CD4-positive, alpha-beta T cell treated with Interleukin-4 for 4 hours (primary cell): Measurements from ENCODE around the gene UBA5.
"Not testable (repeated sequence)": the region's sequence is repeated elsewhere in the genome, so short reads cannot be mapped to it uniquely, and the experiment has no call there.

Source experiments
- DNase-seq: peaks from one replicate; pipeline ENCODE4 v3.0.0-alpha.2; 2020

The UBA5 gene

DNA sequence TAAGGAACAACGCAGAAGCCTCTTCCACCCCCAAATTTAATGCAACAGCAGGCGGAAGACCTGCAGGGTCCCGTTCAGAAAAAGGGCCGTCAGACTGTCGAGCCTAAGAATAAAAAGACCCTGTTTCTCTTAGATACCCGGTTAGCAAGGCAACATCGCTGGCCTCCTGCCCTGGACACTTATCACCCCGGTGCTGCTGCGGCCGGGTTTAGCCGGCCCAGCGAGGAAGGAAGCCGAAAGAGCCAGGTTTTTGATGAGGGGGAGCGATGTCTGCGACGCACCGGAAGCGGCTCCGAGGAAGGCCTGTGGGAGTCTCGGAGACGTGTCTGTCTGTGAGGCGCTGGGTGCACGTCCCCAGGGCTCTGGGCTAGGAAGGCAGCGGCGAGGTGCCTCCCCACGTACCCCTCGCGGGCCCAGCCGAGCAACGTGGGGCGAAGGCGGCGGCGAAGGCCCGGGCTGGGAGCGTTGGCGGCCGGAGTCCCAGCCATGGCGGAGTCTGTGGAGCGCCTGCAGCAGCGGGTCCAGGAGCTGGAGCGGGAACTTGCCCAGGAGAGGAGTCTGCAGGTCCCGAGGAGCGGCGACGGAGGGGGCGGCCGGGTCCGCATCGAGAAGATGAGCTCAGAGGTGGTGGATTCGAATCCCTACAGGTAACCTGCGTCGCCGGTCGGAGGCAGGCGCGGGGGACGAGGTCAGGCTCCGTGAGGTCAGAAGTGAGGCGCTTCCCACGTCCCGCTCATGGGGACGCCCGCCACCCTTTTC lies at the start of gene UBA5:
Gene UBA5 (plus strand): TSS at position 278 of the 759 bp plus-strand sequence. CDS start 209 bp downstream, at position 487.
- DNase-seq = peak; percentile 64

DNA sequence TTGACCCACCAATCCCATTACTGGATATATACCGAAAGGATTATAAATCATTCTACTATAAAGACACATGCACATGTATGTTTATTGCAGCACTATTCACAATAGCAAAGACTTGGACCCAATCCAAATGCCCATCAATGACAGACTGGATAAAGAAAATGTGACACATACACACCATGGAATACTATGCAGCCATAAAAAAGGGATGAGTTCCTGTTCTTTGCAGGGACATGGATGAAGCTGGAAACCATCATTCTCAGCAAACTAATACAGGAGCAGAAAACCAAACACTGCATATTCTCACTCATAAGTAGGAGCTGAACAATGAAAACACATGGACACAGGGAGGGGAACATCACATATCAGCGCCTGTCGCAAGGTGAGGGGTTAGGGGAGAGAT lies 44.8 kb upstream of the UBA5 start:
- DNase-seq = not testable (repeated sequence)

DNA sequence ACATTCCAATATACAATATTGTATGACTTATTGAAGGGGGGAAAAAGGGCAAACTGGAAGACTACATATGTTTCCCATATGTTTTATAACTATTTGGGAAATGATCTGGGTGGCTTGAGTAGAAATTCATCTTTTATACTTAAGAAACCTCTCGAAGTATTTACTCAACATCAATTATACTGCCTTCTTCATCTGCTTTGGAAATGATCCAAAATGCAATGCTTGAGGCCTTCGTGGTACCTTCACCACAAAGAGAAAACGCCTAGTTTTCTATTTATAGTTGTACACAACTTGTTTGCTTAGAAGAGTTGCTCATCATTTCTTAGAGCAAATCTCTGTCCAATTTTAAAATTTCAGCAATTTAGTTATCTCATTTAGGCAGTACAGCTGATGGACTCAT lies 44.2 kb upstream of the UBA5 start:
- no peak for DNase-seq

DNA sequence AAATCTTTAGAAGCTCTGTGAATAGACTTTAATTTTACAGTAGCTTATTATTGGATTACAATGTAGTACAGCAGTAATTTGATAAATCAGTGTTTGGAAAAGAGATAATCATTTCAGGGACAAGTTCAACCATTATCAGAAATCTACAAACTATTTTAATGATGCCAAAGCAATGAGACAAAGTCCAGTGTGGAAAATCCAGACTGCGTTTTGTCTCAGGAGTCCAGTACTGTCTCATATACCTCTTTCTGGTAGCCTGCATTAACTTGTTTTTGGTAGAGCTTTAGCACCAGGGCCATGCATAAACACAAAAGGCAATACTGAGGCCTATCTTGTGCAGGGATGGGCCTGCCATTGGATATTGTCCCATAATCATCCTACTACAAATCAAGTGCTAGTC lies 43.3 kb upstream of the UBA5 start:
- DNase-seq = no peak

DNA sequence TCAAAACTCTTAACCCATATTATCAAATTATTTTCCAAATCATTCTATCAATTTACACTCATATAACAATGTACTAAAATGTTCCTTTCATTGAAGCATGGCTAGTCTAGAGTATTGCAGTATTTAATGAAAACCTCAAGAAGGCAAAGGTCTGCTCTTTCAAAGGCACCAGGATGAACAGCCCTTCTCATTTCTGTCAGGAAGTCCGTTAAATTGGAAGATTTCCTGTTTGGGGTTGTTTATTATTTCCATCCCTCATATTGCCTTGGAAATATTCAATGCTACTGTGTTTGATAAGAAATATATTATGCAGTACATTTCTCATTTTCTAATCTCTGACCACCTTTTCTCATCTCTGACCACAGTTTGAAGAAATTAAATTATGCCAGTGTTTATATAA lies 38.0 kb upstream of the UBA5 start:
- DNase-seq = no peak

DNA sequence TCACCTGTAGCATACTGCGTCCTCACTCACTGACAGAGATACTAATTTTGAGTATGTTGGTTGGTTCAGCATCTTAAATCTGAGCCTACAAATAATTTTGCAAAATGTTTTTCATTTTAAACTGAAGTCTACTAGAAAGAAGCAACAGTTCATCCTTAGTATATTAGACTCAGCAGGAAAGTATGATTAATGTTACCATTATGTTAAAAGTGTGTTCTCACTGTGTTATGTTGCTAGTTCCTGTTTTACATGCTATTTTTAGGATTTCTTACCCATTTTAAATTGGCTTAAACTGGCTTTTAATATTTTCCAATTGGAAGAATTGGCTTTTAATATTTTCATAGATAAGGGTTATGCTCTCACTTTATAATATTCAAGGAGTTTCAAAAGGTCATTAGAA lies 37.4 kb upstream of the UBA5 start:
- DNase-seq = no peak

DNA sequence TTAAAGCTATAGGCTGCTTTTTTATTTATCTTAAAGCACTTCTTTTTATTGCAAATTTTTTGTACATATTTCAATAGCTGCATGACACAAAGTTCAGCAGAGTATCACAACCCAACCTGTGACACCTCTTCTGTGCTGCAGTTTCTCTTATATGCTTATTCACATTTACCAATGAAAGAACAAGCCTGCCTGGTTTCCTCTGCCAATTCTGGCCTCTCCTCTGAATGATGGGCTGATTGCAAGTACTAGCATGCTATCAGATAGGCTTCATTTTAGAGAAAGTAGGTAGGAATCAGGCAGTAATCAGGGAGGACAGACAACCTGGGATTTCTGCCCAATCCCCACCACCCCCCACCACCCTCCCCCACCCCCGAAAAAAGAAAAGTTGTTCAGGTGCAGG lies 36.5 kb upstream of the UBA5 start:
- no peak for DNase-seq

DNA sequence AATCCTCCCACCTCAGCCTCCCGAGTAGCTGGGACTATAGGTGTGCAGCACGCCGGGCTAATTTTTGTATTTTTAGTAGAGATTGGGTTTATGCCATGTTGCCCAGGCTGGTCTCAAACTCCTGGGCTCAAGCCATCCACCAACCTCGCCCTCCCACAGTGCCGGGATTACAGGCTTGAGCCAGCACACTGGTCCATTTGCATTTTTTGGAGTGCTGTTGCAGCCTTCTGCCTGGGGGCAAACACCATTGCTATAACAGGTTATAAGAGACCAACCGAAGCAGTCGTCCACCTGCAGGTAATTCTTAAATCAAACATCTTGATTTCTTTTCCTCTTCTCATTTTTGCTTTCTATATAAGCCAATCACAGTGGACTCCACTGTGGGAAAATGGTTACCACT lies 35.3 kb upstream of the UBA5 start:
- no peak for DNase-seq

DNA sequence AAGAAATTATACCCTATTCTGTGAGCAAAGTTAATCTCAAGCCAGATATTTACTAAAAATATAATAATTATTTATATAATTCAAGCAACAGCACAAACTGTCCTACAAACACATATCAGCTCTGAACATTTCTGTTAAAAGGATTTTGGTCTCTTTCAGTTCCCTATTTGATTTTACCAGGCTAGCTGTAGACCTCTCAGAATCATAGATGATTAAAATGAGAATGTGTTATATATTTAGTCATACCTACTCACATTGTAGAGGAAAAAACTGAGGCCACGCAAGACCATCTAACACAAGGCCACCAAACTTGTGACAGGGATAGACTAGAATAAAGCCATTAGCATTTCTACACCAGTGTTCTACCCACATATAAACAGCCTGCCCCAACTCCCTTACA lies 34.5 kb upstream of the UBA5 start:
- no peak for DNase-seq

DNA sequence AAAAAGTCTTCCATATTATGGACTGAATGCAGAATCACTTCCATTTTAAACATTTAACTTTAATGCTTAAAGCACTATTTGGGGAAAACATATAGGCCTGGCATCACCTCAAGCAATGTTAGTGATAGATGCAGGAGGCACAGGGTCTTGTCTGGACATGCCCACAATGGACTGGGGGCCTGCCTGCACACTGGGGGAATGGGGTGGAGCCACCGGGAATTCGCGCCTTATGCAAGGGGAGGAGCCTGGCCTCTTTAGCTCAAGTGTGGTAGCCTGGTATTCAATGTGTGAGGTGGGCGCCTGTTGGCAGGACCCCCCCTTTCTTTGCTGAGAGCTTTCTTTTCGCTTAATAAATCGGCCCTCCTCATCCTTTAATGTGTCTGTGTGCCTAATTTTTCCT lies 33.2 kb upstream of the UBA5 start:
- no peak for DNase-seq

DNA sequence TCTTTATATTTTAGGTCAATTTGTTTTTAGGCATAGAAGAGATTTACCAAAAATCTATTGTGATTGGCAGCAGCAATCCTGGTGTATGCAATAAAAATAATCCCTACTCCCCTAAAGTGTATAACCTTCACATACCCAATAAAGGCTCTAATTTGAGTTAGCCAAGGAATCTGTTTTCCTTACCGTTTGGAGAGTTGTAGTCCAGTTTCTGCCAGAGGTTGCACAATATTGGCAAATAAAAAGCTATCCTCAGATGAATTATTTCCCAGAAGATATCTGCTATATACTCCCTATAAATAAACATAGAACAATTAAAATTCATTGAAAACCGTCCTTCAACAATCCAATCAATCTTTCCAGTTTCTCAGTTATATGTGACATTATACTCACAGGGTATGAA lies 32.0 kb upstream of the UBA5 start:
- DNase-seq = no peak

DNA sequence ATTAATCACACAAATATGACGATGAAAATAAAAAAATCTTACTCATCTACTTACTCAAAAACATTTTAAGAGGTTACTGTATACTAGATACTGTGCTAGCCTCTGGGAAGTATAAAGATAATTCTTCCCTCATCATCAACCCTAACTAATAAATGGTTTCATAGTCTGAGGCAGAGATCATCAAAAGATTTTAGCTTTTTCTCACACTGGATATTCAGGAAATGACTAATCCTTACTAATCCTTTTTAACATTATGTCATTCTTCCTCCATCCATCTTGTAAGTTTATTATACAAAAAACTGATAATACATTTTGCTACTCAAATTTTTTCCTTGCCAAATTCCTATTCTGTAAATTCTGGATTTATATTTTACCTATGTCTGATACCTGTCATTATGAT lies 30.2 kb upstream of the UBA5 start:
- no peak for DNase-seq

DNA sequence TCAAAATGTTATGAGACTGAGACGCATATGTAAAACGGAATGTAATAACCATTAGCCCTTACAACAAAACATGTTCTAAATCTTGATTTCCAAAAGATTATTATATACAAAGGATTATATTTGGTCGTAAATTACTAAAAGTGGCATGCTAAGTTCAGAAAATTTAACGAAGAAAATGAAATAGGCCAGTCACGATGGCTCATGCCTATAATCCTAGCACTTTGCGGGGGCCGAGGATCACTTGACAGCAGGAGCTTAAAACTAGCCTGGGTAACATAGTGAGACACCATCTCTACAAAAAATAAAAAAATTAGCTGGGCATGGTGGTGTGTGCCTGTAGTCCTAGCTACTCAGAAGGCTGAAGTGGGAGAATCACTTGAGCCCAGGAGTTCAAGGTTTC lies 29.5 kb upstream of the UBA5 start:
- no peak for DNase-seq

DNA sequence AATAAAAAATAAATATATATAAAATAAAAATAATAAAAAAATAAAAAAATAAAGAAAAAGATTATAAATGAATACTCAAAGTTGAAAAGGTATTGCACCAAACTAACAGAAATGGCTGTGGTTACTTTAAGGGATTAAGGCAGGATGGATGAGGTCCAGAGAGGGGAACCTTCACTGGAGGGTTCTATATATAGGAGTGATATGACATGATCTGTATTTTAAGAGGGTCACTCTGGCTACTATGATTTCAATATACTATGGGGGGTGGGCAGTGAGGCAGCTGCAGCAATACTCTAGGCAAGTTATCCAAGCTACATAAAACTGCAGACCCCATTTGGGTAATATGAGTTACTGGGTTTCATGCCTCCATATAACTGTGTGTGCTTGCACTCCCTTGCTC lies 25.1 kb upstream of the UBA5 start:
- no peak for DNase-seq

DNA sequence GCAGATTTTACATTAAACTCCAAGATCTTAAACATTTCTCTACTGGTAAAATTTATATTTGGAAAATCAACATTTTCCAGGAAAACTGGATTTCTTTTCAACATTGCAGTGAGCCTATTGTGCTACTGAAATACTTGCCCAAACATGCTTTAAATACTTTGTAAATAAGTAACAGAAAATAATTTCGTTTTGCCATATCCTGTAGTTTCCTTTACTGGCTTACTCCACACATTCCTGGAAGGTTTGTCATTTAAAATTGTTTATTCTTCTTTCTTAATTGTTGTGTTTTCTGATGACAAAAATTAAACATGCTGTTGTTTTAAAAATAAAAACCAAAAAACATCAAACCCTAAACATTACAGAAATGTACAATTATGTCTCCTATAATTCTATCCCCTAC lies 22.5 kb upstream of the UBA5 start:
- no peak for DNase-seq

DNA sequence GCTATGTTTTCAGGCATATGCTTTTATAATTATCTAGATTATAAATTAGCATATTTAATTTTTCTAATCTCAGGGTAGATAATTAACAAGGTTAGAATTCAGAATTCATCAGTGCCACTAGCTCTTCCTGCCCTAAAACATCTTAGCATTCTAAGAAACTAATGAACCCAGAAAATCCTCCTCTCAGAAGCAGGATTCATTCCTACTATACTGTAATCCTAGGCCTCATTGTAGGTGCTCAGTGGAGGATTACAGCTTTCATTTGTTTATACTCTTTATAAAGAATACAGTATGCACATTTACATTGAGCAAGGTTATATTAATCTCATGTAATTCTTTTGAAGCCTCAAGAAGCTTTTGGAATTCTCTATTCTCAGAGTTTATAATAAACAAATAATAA lies 21.4 kb upstream of the UBA5 start:
- DNase-seq = no peak

DNA sequence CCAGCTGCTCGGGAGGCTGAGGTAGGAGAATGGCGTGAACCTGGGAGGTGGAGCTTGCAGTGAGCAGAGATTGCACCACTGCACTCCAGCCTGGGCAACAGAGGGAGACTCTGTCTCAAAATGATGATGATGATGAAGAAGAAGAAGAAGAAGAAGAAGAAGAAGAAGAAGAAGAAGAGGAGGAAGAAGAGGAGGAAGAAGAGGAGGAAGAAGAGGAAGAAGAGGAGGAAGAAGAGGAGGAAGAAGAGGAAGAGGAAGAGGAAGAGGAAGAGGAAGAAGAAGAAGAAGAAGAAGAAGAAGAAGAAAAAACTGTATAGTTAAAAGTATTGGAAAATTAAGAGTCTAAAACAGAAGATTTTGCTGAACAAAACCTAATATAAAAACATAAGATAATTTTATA lies 18.7 kb upstream of the UBA5 start:
- DNase-seq = not testable (repeated sequence)

DNA sequence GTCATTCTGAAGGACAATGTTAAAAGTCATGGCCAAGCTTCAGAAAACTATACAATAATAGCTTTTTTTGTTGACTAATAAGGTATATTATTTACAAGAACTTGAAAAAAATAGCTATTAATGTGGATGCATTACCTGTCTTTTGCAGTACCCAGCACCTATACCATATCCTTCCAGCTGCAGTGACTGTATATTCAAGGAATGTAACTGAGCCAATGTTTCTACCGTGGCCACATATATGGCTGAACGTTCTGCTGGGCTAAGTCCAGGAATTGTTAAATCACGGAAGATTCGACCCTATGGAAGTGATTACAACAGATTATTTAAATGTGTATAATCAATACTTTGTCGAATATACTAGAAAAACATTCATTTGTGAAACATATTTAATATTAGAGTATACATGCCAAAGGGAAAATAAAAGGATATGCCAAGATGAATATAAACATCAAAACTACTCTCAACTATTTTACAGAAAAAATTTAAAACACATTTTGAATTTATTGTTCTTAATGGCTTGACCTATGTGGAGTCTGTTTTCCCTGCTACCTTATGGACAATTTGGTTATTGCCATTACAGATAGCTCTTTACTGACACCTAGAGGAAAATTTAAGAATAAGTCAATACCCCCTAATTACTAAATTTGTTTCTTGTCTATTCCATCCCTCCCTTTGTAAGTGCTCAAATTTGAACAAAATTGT lies 18.1 kb upstream of the UBA5 start:
- DNase-seq = peak; percentile 50

DNA sequence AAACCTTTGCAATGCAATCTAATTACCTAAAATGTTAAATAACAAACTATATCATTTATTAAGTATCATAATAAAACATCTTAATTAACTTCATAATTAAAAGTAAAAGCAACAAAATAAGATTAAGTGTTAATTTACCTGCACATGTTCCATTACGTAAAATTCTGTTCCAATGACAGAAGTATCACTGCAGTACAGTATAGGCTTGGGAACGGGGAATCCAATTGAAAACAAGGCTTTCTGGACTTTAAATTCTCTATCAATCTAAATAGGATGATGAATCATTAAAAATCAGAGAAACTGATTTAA lies 17.6 kb upstream of the UBA5 start:
- no peak for DNase-seq

DNA sequence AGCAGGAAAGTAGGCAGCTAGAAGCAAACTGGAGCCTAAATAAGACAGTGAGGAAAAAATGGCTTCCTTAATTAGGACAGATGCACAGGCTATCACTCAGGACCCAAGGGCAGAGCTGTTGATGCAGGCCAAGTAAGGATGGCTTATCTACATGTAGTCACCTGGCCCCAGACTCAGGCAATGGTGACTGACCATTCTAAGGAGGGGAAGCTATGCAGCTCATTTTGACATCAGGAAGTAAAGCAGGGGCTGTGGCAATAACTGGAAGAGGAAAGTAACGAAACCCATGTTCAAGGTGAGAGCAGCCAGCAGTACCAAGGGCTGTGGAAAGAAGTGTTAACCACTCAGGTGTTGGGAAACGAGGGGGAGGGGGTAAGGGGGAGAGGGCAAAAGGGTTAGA lies 16.8 kb upstream of the UBA5 start:
- no peak for DNase-seq

DNA sequence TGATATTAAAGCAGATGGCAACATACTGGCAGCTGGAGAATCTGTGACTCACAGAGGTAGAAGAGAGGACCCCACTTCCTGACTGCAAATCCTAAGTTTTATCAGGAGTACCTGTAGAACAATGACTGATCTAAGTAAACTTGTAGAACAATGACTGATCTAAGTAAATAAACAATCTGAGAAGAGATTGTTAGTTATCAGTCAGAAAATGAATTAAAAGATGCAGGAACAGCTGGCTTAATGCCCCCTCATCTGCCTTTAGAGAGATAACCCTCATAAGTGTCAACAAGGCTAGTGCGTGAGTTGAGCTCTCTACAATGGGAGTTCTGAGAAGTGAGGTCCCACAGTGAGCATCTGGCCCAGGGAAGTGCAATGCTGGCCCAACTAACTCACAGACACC lies 15.1 kb upstream of the UBA5 start:
- no peak for DNase-seq

DNA sequence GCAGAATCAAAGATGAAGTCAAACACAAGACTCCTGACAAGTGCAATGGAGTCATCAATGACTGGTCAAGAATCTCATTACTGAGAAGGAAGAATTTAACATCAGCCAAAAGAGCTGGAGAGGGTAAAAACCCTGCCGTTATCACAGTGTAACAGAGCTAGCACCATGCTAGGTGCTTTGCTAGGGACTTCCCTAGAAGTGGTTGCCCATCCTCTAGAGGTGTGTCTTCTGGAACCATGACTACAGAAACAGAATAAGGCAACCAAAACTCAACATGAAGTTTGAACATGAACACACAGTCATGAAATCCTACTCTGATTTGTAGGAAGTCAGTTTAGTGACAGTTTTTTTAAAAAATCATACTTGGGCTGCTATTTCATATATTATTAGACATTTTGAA lies 10.0 kb upstream of the UBA5 start:
- no peak for DNase-seq

DNA sequence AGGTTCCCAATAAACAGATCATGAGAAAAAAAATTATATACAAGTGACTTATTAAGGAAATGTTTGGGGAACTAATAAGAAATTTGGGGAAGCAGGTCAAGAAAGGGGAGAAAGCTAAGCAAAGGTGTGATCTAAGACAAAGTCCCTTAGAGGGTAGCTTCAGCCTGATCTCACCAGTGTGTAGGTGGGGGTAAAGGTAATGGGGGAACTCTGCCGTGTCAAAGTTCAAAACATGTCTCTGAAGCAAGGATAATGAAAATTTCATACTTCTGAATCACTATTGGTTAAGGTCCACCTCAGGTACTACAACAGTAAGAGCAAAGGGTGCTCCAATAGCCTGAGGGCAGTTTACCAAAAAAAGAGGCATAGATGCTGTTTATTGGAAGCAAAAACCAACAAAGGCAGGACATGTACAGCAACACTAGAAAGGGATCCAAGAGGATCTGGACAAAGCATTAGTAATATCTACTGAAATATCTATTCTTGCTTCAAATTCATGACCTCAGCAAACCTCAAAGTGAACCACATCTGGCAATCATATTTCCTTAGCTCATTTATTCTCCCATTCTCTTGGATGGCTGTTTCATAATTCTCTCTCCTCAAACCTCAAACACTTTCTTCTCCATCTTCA lies 7.4 kb upstream of the UBA5 start:
- no peak for DNase-seq

DNA sequence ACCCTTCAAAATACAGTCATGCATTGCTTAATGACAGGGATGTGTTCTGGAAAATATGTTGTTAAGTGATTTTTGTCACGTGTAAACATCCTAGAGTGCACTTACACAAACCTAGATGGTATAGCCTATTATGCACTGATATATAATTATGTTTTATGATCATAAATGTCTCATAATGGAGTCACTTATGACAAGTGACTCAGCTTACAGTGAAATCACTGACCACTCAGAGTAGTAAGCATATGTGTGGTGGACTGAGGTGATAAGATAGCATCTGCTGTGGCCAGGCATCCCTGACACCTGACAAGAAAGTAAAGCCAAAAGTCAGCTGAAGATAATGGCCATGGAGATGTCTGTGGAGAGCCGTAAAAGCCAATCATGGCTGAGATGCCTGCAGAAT lies 5.9 kb upstream of the UBA5 start:
- DNase-seq = no peak

DNA sequence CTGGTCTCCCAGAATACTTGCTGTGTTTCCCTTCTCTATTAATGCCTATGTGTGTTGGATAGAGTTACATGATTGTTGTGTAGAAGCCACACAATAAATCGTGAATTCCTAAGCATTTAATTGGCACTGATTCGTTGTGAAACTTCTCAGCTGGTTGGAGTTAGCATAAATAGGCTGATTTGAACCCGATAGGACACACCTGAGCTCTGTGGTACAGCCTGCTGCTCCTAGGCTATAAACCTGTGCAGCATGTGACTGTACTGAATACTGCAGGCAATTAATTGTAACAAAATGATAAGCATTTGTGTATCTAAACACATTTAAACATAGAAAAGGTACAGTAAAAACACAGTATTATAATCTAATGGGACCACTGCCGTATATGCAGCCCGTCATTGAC lies 5.4 kb upstream of the UBA5 start:
- no peak for DNase-seq
